Measurements from ENCODE around the gene ADCY3.

The ADCY3 gene

GRCh38 chr2:24947561-24948157 lies 27.6 kb upstream of the ADCY3 start:
- no peak for ATAC-seq
- no peak for TF ChIP-seq POU6F1 (CRISPR knock-in tag; IDR thresholded peaks at IDR 0.05; ENCODE audit: borderline replicate concordance, low read depth)
- TF ChIP-seq ZC3H10 (CRISPR knock-in tag; IDR thresholded peaks at IDR 0.05) = no peak
- no peak for TF ChIP-seq TSHZ2 (CRISPR knock-in tag; IDR thresholded peaks at IDR 0.05)
- TF ChIP-seq RARB (CRISPR knock-in tag; IDR thresholded peaks at IDR 0.05) = no peak
- no peak for TF ChIP-seq PATZ1 (CRISPR knock-in tag; IDR thresholded peaks at IDR 0.05; ENCODE audit: borderline replicate concordance)
- no peak for TF ChIP-seq CREB5 (CRISPR knock-in tag; IDR thresholded peaks at IDR 0.05; ENCODE audit: low read depth)
- TF ChIP-seq ESRRG (CRISPR knock-in tag; IDR thresholded peaks at IDR 0.05) = no peak
- TF ChIP-seq CSDC2 (CRISPR knock-in tag; IDR thresholded peaks at IDR 0.05) = no peak
- no peak for TF ChIP-seq PPARA (CRISPR knock-in tag; IDR thresholded peaks at IDR 0.05; ENCODE audit: borderline replicate concordance)
- TF ChIP-seq ZNF565 (CRISPR knock-in tag; conservative IDR thresholded peaks at IDR 0.05; ENCODE audit: low read depth) = no peak
- TF ChIP-seq ISL1 (CRISPR knock-in tag; IDR thresholded peaks at IDR 0.05) = no peak
- TF ChIP-seq ARNTL (CRISPR knock-in tag; IDR thresholded peaks at IDR 0.05; ENCODE audit: borderline replicate concordance, low read depth) = no peak

- no peak for ATAC-seq
- no peak for TF ChIP-seq SNAI2 (CRISPR knock-in tag; IDR thresholded peaks at IDR 0.05)
- no peak for TF ChIP-seq ISL1 (CRISPR knock-in tag; IDR thresholded peaks at IDR 0.05)
- TF ChIP-seq PPARA (CRISPR knock-in tag; IDR thresholded peaks at IDR 0.05; ENCODE audit: borderline replicate concordance) = no peak
- no peak for TF ChIP-seq CSRNP3 (CRISPR knock-in tag; IDR thresholded peaks at IDR 0.05)
- no peak for TF ChIP-seq TCF4 (CRISPR knock-in tag; IDR thresholded peaks at IDR 0.05; ENCODE audit: borderline replicate concordance)
- TF ChIP-seq BACH2 (CRISPR knock-in tag; IDR thresholded peaks at IDR 0.05; ENCODE audit: borderline replicate concordance) = no peak
- no peak for TF ChIP-seq POU6F1 (CRISPR knock-in tag; IDR thresholded peaks at IDR 0.05; ENCODE audit: borderline replicate concordance, low read depth)
- no peak for TF ChIP-seq ZC3H10 (CRISPR knock-in tag; IDR thresholded peaks at IDR 0.05)
- TF ChIP-seq CREB5 (CRISPR knock-in tag; IDR thresholded peaks at IDR 0.05; ENCODE audit: low read depth) = no peak
These were observed 25.9 kb upstream of the ADCY3 start for GRCh38 chr2:24945907-24946306.

Data from SK-N-SH treated with all-trans-retinoic acid at 6 μM for 48 hours (cell line).